Gastrocnemius medialis (tissue), 4 donors: ENCODE measurements around the gene CD248. TPM values are rescaled to one million over a fixed set of nuclear protein-coding genes. Genes with fewer than 3 reads are reported as not detected.
"Not testable (repeated sequence)": the region's sequence is repeated elsewhere in the genome, so short reads cannot be mapped to it uniquely, and the experiment has no call there.

ENCODE experiments used
- ATAC-seq, 2 donors: fragments of 150-250 bp; one replicate each; pipeline ENCODE4 v1.9.1; 2016
- DNase-seq, 2 donors: peaks; one replicate each; pipeline ENCODE4 v3.0.0-alpha.2; 2019
- H3K27ac ChIP-seq, 4 donors: fragments of 200-600 bp; sonication (generic); 1 replicate in 1 of 4; 2 replicates in 3 of 4; pipeline ENCODE4 v1.5.1; 2016 to 2018; ENCODE audit warnings: mild to moderate bottlenecking in 2 of 4, moderate library complexity in 1 of 4
- H3K27me3 ChIP-seq, 3 donors: fragments of 200-600 bp; sonication (generic) in 2 of 3; 1 replicate in 1 of 3; 2 replicates in 2 of 3; pipeline versions ENCODE4 v1.5.1 to v1.6.0; 2016 to 2019; ENCODE audit warnings: mild to moderate bottlenecking in 1 of 3, moderate library complexity in 1 of 3
- H3K36me3 ChIP-seq, 2 donors: fragments of 200-600 bp; sonication (generic) in 1 of 2; one replicate each; pipeline ENCODE4 v1.5.1; 2017 to 2018
- H3K4me1 ChIP-seq, 2 donors: fragments of 200-600 bp; sonication (generic) in 1 of 2; one replicate each; pipeline ENCODE4 v1.5.1; 2016 to 2017; ENCODE audit warnings: mild to moderate bottlenecking in 2 of 2
- H3K4me3 ChIP-seq, 4 donors: fragments of 200-600 bp; sonication (generic) in 3 of 4; 1 replicate in 1 of 4; 2 replicates in 3 of 4; pipeline ENCODE4 v1.5.1; 2016 to 2019; ENCODE audit warnings: mild to moderate bottlenecking in 2 of 4
- H3K9me3 ChIP-seq, 3 donors: fragments of 200-600 bp; sonication (generic) in 2 of 3; 1 replicate in 1 of 3; 2 replicates in 2 of 3; pipeline ENCODE4 v1.5.1; 2016 to 2019
- CTCF ChIP-seq, 5 experiments: fragments of 450-650 bp in 3 of 5; fragments of 200-600 bp in 2 of 5; sonication (generic) in 2 of 5; IDR thresholded peaks in 4 of 5; conservative IDR thresholded peaks in 1 of 5; 1 replicate in 4 of 5; 2 replicates in 1 of 5; pipeline ENCODE4 v1.5.1; 2016 to 2019; ENCODE audit warnings: antibody characterized with exemption in 5 of 5, mild to moderate bottlenecking in 3 of 5, moderate library complexity in 3 of 5
- POLR2A ChIP-seq, 2 donors: fragments of 450-650 bp; IDR thresholded peaks; one replicate each; pipeline ENCODE4 v1.6.1; 2017; ENCODE audit warnings: antibody characterized with exemption in 2 of 2, mild to moderate bottlenecking in 2 of 2, moderate library complexity in 2 of 2
- in situ Hi-C, 4 donors: fragments of 200-750 bp; cut with MboI; loops; one replicate each; pipeline versions ENCODE4 v1.15.0 to v1.8.0; 2017; ENCODE audit warnings: low sequenced_read_pairs in 4 of 4
- intact Hi-C: fragments of 100-400 bp; cut with DNase I; formaldehyde crosslinking; loops from one replicate; pipeline ENCODE4 v1.15.1; 2023; ENCODE audit warnings: low total_unique reads
- total RNA-seq, 4 donors: library from RNA; depleted of rRNA; stranded (reverse); fragments of >200 nt; gene quantifications; one replicate each; pipeline versions ENCODE4 v1.1.0 to v1.2.3, GENCODE V29; 2016

CD248 gene
- total RNA-seq, 4 donors from 2014 or later = 0.46 to 4.6 (median 2.8) TPM

- no peak for ATAC-seq
- DNase-seq = no peak
- peak overlapping the region; percentile 72 to 84 (median 80) for H3K27ac ChIP-seq
- peaks cover 4 to 14% (median 12%) of the 10 kb centered on the region in 3 donors for H3K27me3 ChIP-seq
- H3K9me3 ChIP-seq = no peaks in the 10 kb centered on the region
- H3K36me3 ChIP-seq = no peaks in the 10 kb centered on the region
- H3K4me1 ChIP-seq = no peaks in the 10 kb centered on the region
- peak overlapping the region; percentile 68 to 79 (median 72) for H3K4me3 ChIP-seq
- TF ChIP-seq CTCF (IDR thresholded peaks at IDR 0.05 in 4 of 5, conservative IDR thresholded peaks at IDR 0.05 in 1 of 5) = peak in 1 of 5 experiments; percentile 92
- TF ChIP-seq POLR2A (IDR thresholded peaks at IDR 0.05) = no peak
- in situ Hi-C loops (no loop called here), intact Hi-C loops (no loop called here)
These were observed 5.3 kb downstream of the CD248 start for GRCh38 chr11:66311470-66311964.

- DNase-seq, in situ Hi-C loops, H3K27me3 ChIP-seq, intact Hi-C loops, H3K4me3 ChIP-seq, H3K9me3 ChIP-seq, H3K27ac ChIP-seq, H3K4me1 ChIP-seq, H3K36me3 ChIP-seq, ATAC-seq: not testable (repeated sequence)
These were observed 5.9 kb downstream of the CD248 start for GRCh38 chr11:66310803-66311440.

DNA sequence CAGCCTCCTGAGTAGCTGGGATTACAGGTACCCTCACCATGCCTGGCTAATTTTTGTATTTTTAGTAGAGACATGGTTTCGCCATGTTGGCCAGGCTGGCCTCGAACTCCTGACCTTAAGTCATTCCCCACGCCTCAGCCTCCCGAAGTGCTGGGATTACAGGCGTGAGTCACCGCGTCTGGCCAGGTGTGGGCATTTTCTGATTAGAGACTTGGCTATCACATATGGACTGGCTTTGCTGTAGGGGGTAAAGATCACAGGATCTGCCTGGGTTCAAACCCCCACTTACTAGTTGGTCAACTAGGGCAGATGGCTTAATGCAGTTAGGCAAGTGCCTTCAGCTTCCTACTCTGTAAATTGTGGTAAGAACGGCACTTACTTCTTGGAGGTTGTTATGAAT, 6.5 kb downstream of the CD248 start:
- intact Hi-C loops = no loop called here
- TF ChIP-seq CTCF (IDR thresholded peaks at IDR 0.05 in 4 of 5, conservative IDR thresholded peaks at IDR 0.05 in 1 of 5) (no peak), POLR2A (IDR thresholded peaks at IDR 0.05) (no peak)
- H3K4me1 ChIP-seq = no peaks in the 10 kb centered on the region
- ATAC-seq (no peak), DNase-seq (no peak)
- in situ Hi-C loops = no loop called here
- H3K4me3 ChIP-seq = no peak overlapping the region
- H3K9me3 ChIP-seq = no peaks in the 10 kb centered on the region
- H3K27me3 ChIP-seq = peaks cover 0 to 3% (median 2%) of the 10 kb centered on the region in 3 donors
- no peak overlapping the region for H3K27ac ChIP-seq
- no peaks in the 10 kb centered on the region for H3K36me3 ChIP-seq

DNA sequence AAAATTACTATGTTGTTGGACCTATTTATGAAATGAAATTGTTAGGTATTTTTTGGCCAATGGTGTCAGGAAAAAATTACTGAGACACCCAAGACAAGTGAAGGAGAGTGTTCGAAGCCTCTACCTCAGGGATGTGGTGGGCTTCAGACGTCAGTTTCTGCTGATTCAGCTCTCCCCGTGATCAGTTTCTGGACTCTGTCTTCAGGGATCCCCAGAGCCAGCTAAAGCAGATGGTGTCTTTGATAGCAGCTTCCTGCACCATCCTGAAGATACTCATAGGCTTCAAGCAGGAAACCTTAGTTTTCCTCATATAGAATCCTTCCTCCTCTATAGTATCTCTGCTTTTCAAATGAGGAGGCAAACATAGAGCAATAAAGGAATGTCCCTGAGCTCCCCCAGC, 7.4 kb downstream of the CD248 start:
- Histone ChIP-seq H3K27ac (no peak overlapping the region), H3K4me1 (no peaks in the 10 kb centered on the region), H3K4me3 (no peak overlapping the region), H3K9me3 (no peaks in the 10 kb centered on the region), H3K36me3 (no peaks in the 10 kb centered on the region), H3K27me3 (peaks cover 0 to 3% (median 0%) of the 10 kb centered on the region in 3 donors)
- in situ Hi-C loops (loop anchor here in 2 of 4 donors (10.0 kb wide), 1 partner anchor 85 kb away; no protein-coding TSS in a partner anchor), intact Hi-C loops (no loop called here)
- no peak for TF ChIP-seq POLR2A (IDR thresholded peaks at IDR 0.05)
- TF ChIP-seq CTCF (IDR thresholded peaks at IDR 0.05 in 4 of 5, conservative IDR thresholded peaks at IDR 0.05 in 1 of 5) = no peak
- ATAC-seq = no peak
- DNase-seq = no peak

- no peak for DNase-seq
These were observed 14.2 kb downstream of the CD248 start for GRCh38 chr11:66302656-66303055.

More at GRCh38 chr11:66302656-66303055, 14.2 kb downstream of the CD248 start:
- intact Hi-C loops = no loop called here
- in situ Hi-C loops = loop anchor here in 2 of 4 donors (10.0 kb wide), 1 partner anchor 92 kb away; no protein-coding TSS in a partner anchor
- no peaks in the 10 kb centered on the region for H3K36me3 ChIP-seq
- no peaks in the 10 kb centered on the region for H3K9me3 ChIP-seq
- no peak overlapping the region for H3K27ac ChIP-seq
- no peak overlapping the region for H3K4me3 ChIP-seq
- no peaks in the 10 kb centered on the region for H3K27me3 ChIP-seq
- no peak for ATAC-seq
- H3K4me1 ChIP-seq = no peaks in the 10 kb centered on the region
- TF ChIP-seq CTCF (IDR thresholded peaks at IDR 0.05 in 4 of 5, conservative IDR thresholded peaks at IDR 0.05 in 1 of 5) = no peak
- TF ChIP-seq POLR2A (IDR thresholded peaks at IDR 0.05) = no peak
